Astrocyte (in vitro differentiated cells and primary cell): ENCODE measurements around the gene RAC2. TPM values are rescaled to one million over a fixed set of nuclear protein-coding genes. Genes with fewer than 3 reads are reported as not detected.
A peak's percentile ranks its signal among the peaks of the same experiment; 100 is the strongest.

Source experiments
- DNase-seq: peaks from one replicate; pipeline ENCODE4 v3.0.0-alpha.2; 2010; ENCODE audit warnings: low read depth
- FAIRE-seq: peaks from 2 replicates; lab custom pipeline; 2011; peaks lifted over from hg19 to GRCh38; lab: Jason Lieb, UNC
- H2AFZ ChIP-seq: 2 replicates; pipeline ENCODE4 v1.6.0; 2012; ENCODE audit warnings: low read depth, low read length, inconsistent platforms
- H3K27ac ChIP-seq: 2 replicates; pipeline ENCODE4 v1.5.1; 2011; ENCODE audit warnings: low read depth, low read length, inconsistent platforms
- H3K27me3 ChIP-seq: 2 replicates; pipeline ENCODE4 v1.6.0; 2011; ENCODE audit warnings: low read length, inconsistent platforms; ENCODE audit not compliant: insufficient read depth
- H3K36me3 ChIP-seq: 2 replicates; pipeline ENCODE4 v1.5.1; 2011; ENCODE audit warnings: low read length, inconsistent platforms; ENCODE audit not compliant: insufficient read depth
- H3K4me1 ChIP-seq: 2 replicates; pipeline ENCODE4 v1.5.1; 2011; ENCODE audit warnings: low read length, inconsistent platforms; ENCODE audit not compliant: insufficient read depth
- H3K4me2 ChIP-seq: 2 replicates; pipeline ENCODE4 v1.6.0; 2012; ENCODE audit warnings: low read length, inconsistent platforms
- H3K4me3 ChIP-seq: 2 replicates; pipeline ENCODE4 v1.5.1; 2011; ENCODE audit warnings: low read depth, mild to moderate bottlenecking, low read length, inconsistent platforms; ENCODE audit not compliant: insufficient read depth
- H3K79me2 ChIP-seq: 2 replicates; pipeline ENCODE4 v1.6.0; 2012; ENCODE audit warnings: mild to moderate bottlenecking, low read length, inconsistent platforms; ENCODE audit not compliant: insufficient read depth
- H3K9ac ChIP-seq: 2 replicates; pipeline ENCODE4 v1.6.0; 2012; ENCODE audit warnings: mild to moderate bottlenecking, low read length, inconsistent platforms
- H3K9me3 ChIP-seq: 2 replicates; pipeline ENCODE4 v1.5.1; 2012; ENCODE audit warnings: low read depth, mild to moderate bottlenecking, low read length, inconsistent platforms; ENCODE audit not compliant: insufficient read depth
- H4K20me1 ChIP-seq: 2 replicates; pipeline ENCODE4 v1.6.0; 2012; ENCODE audit warnings: low read length, inconsistent platforms; ENCODE audit not compliant: insufficient read depth
- H3K27ac Mint-ChIP-seq: one replicate; pipeline ENCODE4 v1.8.0; 2021; ENCODE audit warnings: mild to moderate bottlenecking, mixed read lengths; ENCODE audit not compliant: unreplicated experiment
- H3K27me3 Mint-ChIP-seq: one replicate; pipeline ENCODE4 v1.8.0; 2021; ENCODE audit warnings: low read depth, mixed read lengths; ENCODE audit not compliant: unreplicated experiment
- H3K36me3 Mint-ChIP-seq: one replicate; pipeline ENCODE4 v1.8.0; 2021; ENCODE audit warnings: low read depth, mixed read lengths; ENCODE audit not compliant: unreplicated experiment
- H3K4me1 Mint-ChIP-seq: one replicate; pipeline ENCODE4 v1.8.0; 2021; ENCODE audit warnings: low read depth, mixed read lengths; ENCODE audit not compliant: unreplicated experiment
- H3K4me3 Mint-ChIP-seq: one replicate; pipeline ENCODE4 v1.8.0; 2021; ENCODE audit warnings: mild to moderate bottlenecking, moderate library complexity, mixed read lengths; ENCODE audit not compliant: unreplicated experiment
- H3K9me3 Mint-ChIP-seq: one replicate; pipeline ENCODE4 v1.8.0; 2021; ENCODE audit warnings: mild to moderate bottlenecking, mixed read lengths; ENCODE audit not compliant: unreplicated experiment
- CTCF ChIP-seq: IDR thresholded peaks from 2 replicates; pipeline ENCODE4 v1.5.1; 2011; ENCODE audit warnings: low read depth, mild to moderate bottlenecking, inconsistent platforms, low read length, moderate library complexity; ENCODE audit not compliant: insufficient read depth
- EZH2 ChIP-seq: IDR thresholded peaks from 2 replicates; pipeline ENCODE4 v1.6.1; 2012; ENCODE audit warnings: mild to moderate bottlenecking, low read length, inconsistent platforms; ENCODE audit not compliant: insufficient read depth
- total RNA-seq: library from RNA; stranded (reverse); gene quantifications from 2 replicates; pipeline ENCODE4 v1.2.1, GENCODE V29; 2021

Gene RAC2
- total RNA-seq, 1 donor from 2014 or later = 0.61 TPM

DNA sequence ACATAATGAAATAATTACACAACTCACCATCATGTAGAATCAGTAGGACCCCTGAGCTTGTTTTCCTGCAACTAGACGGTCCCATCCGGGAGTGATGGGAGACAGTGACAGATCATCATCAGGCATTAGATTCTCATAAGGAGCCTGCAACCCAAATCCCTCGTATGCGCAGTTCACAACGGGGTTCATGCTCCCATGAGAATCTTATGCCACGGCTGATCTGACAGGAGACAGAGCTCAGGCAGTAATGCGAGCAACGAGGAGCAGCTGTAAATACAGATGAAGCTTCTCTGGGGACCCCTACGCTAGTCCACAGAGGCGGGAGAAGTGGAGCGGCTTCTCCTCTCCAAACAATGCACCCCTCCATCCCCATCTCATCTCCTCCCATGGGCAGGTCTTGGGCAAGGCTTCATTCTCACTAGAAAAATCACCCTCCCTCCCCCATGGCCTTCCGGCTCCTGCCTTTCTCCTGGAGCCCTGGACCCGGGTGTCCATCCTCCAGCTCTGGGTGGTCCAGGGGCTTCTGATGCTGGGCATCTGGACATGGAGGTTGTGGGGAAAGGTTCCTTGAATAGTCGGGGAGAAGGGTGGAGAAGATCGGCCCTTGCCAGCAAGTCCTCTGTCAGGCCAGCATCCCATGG, 16.2 kb upstream of the RAC2 start:
- Histone ChIP-seq H3K4me2 (no peak overlapping the region), H3K9ac (no peak overlapping the region), H2AFZ (no peak overlapping the region), H4K20me1 (no peaks in the 10 kb centered on the region), H3K79me2 (no peaks in the 10 kb centered on the region), H3K27ac (no peak overlapping the region), H3K4me3 (no peak overlapping the region), H3K9me3 (peaks cover 15% of the 10 kb centered on the region), H3K36me3 (no peaks in the 10 kb centered on the region), H3K4me1 (peaks cover 1% of the 10 kb centered on the region), H3K27me3 (no peaks in the 10 kb centered on the region)
- H3K9me3 Mint-ChIP-seq = peaks cover 16% of the 10 kb centered on the region
- DNase-seq (no peak), FAIRE-seq (no peak)
- peaks cover 42% of the 10 kb centered on the region for H3K27me3 Mint-ChIP-seq
- H3K27ac Mint-ChIP-seq = no peak overlapping the region
- TF ChIP-seq EZH2 = no peak
- TF ChIP-seq CTCF = no peak
- H3K4me3 Mint-ChIP-seq = no peak overlapping the region
- no peaks in the 10 kb centered on the region for H3K4me1 Mint-ChIP-seq
- H3K36me3 Mint-ChIP-seq = no peaks in the 10 kb centered on the region

- peak overlapping the region; percentile 8 for H3K9ac ChIP-seq
- peaks cover 42% of the 10 kb centered on the region for H3K27me3 Mint-ChIP-seq
- H3K27ac ChIP-seq = no peak overlapping the region
- H3K4me2 ChIP-seq = peak overlapping the region; percentile 60
- H4K20me1 ChIP-seq = no peaks in the 10 kb centered on the region
- peaks cover 8% of the 10 kb centered on the region for H3K4me1 ChIP-seq
- no peak overlapping the region for H3K4me3 ChIP-seq
- peaks cover 12% of the 10 kb centered on the region for H3K9me3 ChIP-seq
- H2AFZ ChIP-seq = peak overlapping the region; percentile 74
- no peaks in the 10 kb centered on the region for H3K27me3 ChIP-seq
- H3K27ac Mint-ChIP-seq = no peak overlapping the region
- H3K4me1 Mint-ChIP-seq = peaks cover 3% of the 10 kb centered on the region
- TF ChIP-seq CTCF (peak; percentile 54), EZH2 (no peak)
- no peaks in the 10 kb centered on the region for H3K79me2 ChIP-seq
- peaks cover 11% of the 10 kb centered on the region for H3K9me3 Mint-ChIP-seq
- no peak overlapping the region for H3K4me3 Mint-ChIP-seq
- FAIRE-seq (no peak), DNase-seq (peak; percentile 47)
- no peaks in the 10 kb centered on the region for H3K36me3 ChIP-seq
- no peaks in the 10 kb centered on the region for H3K36me3 Mint-ChIP-seq
Observed at GRCh38 chr22:37259540-37260029, 15.5 kb upstream of the RAC2 start.

DNA sequence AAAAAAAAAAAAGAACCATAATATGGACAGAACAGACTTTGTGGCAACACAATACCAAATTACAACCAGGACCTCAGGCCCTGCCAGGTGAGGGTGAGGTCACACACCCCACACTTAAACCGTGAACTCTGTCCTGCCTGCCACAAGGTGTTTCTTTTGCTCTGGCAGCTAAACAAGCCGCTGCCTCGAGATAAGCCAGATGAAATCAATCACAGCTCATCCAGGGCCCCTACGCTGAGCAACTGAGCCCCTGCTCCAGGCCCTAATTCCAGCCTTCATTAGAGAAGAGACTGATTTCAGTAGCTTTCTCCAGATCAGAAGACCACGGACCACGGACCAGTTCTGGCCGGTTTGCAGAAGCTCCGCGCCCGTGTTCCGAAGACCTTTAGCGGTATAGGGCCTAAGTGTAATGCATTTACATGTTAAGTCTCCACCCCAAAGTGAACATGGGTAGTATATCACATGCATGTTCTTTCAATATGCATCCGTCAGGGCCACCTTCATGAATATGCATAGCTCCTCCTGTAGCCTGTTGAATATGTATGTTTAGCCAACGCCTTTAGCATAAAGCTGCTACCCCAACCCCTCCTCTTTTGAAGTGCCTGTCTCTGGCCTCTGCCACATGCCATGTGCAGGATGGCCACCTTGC, 14.8 kb upstream of the RAC2 start:
- Mint-ChIP-seq H3K36me3 (no peaks in the 10 kb centered on the region), H3K27me3 (peaks cover 39% of the 10 kb centered on the region), H3K9me3 (peaks cover 7% of the 10 kb centered on the region), H3K4me1 (peaks cover 6% of the 10 kb centered on the region), H3K27ac (no peak overlapping the region), H3K4me3 (no peak overlapping the region)
- Histone ChIP-seq H3K4me3 (no peak overlapping the region), H3K9me3 (peaks cover 5% of the 10 kb centered on the region), H2AFZ (no peak overlapping the region), H3K27ac (no peak overlapping the region), H3K79me2 (no peaks in the 10 kb centered on the region), H3K36me3 (no peaks in the 10 kb centered on the region), H4K20me1 (no peaks in the 10 kb centered on the region), H3K4me1 (peaks cover 15% of the 10 kb centered on the region), H3K27me3 (no peaks in the 10 kb centered on the region), H3K9ac (no peak overlapping the region), H3K4me2 (peak overlapping the region; percentile 60)
- no peak for DNase-seq
- TF ChIP-seq EZH2 (no peak), CTCF (no peak)
- no peak for FAIRE-seq
